Activated naive CD4-positive, alpha-beta T cell treated with Interleukin-2 at 50 U/mL for 16 hours (primary cell): ENCODE results near the gene CCDC192.
A peak's percentile ranks its signal among the peaks of the same experiment; 100 is the strongest.
"Not testable (repeated sequence)": the region's sequence is repeated elsewhere in the genome, so short reads cannot be mapped to it uniquely, and the experiment has no call there.

Experiments used
- DNase-seq: peaks from one replicate; pipeline ENCODE4 v3.0.0-alpha.2; 2020

Gene CCDC192

DNA sequence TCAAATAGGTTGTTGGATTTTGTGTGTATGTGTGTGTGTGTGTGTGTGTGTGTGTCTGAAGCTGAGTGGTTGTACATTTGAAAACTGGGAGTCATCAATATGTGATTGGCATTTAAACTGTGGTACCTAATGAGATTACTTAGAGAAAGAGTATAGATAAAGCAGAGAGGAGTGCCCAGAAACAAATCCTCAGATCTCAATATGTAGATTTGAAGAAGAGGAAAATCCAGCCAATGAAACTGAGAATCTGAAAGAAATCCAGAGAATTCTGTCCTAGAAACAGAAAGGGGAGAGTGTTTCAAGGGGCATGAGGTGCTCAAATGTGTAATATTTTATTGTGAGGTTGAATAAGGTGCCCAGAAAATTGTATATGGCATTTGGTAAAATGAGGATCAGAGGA lies 66.2 kb downstream of the CCDC192 start:
- no peak for DNase-seq

DNA sequence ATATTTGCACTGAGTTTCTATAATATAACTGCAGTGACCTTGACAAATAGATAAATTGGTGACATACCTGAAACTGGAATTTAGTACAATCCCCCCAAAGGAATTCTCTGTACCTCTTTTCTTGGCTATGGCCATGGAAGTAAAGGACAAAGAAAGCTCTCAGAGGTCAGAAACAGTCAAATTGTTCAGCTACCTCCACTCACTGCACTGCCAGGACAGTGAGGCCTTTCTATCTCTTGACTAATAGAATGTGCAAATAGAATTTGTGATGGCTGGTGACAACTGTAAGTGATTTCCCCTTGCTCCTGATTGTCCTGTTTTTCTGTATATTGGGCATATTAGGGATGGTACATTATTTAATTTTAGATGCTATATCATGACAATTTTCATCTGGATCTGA lies 67.1 kb downstream of the CCDC192 start:
- no peak for DNase-seq

DNA sequence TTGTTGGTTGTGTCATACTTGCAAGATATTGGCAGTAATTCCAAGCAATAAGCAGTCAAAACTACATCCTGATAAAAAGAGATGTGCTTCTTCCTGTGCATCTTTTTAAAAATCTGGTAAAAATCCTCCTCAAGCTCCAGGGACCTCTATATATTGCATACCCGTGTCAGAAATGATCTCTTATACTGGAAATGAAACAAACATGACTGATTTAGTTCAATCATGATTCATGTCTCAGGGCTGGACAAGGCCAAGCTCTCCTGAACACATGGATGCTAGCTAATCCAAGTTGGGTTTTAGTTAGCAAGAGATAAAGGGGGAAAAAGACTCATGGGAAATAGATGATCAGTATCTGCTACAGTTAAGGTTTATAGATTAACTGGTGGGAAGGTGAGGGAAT lies 69.3 kb downstream of the CCDC192 start:
- DNase-seq: no peak

DNA sequence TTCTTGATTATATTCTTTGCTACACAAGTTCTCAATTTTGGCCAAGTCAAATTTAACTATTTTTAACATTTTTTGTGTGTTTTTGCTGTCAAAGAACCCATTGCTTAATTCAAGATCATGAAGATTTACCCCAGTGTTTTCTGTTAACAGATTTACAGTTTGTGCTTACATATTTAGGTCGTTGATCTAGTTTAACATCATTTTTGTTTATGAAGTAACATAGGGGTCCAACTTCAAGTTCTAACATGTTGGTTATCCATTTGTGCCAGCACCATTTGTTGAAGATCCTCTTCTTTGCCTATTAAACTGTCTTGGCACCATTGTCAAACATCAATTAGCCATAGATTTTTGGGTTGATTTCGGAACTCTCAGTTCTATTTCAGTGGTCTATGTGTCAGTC lies 71.0 kb downstream of the CCDC192 start:
- no peak for DNase-seq

DNA sequence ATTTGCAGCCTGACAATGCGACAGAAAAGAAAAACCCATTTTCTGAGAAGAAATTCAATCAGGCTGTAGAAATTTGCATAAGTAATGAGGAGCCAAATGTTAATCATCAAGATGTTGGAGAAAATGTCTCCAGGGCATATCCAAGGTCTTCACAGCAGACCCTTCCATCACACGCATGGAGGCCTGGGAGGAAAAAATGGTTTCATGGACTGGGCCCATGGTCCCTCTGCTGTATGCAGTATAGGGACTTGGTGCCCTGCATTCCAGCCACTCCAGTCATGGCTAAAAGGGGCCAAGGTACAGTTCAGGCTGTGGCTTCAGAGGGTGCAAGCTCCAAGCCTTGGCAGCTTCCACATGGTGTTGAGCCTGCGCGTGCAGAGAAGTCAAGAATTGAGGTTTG lies 73.3 kb downstream of the CCDC192 start:
- no peak for DNase-seq

DNA sequence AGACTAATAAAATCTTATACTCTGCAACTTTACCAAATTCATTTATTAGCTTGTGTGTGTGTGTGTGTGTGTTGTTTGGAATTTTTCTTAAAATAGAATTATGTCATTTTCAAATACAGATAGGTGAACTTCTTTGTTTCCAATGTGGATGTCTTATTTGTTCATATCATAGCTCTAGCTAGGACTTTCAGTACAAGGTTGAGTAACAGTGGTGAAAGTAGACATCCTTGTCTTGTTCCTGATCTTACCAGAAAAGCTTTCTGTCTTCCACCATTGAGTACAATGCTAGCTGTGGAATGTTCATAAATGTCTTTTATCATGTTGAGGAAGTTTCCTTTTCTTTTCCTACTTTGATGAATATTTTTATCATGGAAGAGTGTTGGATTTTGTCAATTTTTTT lies 74.8 kb downstream of the CCDC192 start:
- no peak for DNase-seq

DNA sequence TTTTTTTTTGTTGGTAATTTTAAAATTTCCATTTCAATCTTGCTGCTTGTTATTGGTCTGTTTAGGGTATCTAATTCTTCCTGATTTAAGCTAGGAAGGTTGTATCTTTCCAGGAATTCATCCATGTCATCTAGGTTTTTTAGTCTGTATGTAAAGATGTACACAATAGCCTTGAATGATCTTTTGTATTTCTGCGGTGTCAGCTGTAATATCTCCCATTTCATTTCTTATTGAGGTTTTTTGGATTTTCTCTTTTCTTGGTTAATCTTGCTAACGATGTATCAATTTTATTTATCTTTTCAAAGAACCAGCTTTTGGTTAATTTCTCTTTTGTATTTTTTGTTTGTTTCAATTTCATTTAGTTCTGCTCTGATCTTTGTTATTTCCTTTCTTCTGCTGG lies 79.3 kb downstream of the CCDC192 start:
- not testable (repeated sequence) for DNase-seq

DNA sequence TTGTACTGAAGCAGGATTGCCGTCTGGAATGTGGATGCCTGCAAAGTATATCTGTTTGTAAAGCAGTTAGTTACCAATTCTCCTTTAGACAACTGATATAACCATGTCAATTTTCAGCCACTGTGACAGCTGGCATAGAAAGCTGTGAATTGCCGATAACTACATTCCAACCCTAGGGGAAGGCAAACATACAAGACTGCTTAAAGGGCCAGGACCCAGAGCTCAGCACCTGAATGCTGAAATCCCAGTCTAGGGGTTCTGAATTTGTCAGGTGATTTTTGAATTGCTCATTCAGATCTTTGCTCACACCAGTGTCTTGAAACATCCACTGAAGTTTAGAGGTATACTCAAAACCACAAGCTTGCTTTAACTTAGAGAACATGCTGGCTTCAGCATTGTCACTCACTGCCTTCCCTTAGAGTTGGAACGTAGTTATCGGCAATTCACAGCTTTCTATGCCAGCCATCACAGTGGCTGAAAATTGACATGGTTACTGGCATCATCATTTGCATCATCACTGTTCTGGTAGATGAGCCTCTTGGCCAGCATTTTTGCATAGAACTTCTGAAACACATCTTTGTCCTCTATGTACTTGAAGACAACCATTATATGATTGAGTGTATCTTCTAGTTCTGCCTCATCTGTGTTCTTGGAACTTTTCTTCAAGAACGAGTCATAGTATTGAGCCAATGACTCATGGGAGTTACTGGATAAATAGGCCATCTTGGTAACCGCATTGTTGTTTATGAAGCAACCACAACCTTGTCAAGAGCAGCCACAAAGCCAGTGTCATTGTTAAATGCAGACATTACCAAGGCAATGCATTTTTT lies 82.1 kb downstream of the CCDC192 start:
- peak; percentile 8 for DNase-seq

DNA sequence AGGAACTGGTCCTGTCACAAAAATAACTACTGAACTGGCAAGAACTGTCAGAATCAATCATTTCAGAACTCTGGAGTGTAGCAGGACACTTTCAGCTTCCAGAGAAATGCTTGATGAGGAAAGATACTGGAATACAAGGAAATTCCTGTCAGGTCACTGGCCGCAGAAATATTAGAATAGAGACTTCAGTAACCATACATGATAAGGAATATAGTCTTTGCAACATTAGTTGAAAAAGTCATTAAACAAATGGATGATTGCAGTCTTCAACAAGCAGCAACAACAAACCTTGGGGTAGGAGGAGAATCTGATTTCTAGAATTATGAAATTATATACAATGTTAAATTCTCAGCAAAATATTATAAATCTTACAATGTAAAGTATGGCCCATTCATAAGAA lies 88.2 kb downstream of the CCDC192 start:
- DNase-seq: no peak

DNA sequence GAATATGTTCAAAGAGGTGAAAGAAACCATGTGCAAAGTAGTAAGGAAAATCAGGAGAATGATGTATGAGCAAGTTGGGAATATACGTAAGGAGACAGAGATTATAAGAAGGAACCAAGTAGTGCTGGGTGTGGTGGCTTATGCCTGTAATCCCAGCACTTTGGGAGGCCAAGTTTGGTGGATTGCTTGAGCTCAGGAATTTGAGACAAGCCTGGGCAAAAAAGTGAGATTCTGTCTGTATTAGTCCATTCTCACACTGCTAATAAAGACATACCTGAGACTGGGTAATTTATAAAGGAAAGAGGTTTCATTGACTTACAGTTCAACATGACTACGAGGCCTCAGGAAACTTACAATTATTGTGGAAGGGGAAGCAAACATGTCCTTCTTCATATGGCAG lies 88.7 kb downstream of the CCDC192 start:
- DNase-seq: not testable (repeated sequence)

DNA sequence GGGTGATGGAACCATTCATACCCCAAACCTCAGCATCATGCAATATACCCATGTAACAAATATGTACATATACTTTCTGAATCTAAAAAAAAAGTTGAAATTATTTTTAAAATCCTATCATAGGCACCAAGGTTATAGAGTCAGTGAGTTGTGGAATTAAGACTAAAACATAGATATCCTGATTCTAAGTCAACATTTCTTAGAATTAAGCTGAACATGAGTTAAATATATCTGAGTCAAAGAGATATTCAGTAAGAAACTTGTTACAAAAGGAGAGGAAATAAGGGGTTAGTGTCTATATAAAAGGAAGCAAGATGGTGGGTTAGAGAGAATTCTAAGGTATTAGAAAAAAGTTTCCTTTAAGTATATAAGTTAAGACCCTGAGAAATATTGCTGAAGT lies 89.9 kb downstream of the CCDC192 start:
- DNase-seq: no peak

DNA sequence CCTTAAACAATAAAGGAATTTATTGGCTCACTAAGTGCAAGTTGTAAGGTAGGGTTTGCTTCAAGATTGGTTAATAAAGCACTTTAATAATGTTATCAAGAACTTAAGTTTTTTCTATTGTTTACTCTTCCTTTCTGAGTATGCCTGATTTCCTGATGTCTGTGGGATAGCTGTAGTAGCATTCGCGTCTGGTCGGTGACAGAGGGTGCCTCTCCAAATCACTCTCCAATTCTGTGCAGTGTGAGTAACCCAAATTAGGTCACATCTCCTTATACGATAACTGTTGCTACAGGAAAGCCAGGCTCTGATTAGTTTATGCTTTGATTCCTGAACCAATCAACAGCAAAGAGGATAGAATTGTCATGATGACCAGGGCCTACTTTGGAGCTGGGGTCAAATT lies 90.7 kb downstream of the CCDC192 start:
- no peak for DNase-seq

DNA sequence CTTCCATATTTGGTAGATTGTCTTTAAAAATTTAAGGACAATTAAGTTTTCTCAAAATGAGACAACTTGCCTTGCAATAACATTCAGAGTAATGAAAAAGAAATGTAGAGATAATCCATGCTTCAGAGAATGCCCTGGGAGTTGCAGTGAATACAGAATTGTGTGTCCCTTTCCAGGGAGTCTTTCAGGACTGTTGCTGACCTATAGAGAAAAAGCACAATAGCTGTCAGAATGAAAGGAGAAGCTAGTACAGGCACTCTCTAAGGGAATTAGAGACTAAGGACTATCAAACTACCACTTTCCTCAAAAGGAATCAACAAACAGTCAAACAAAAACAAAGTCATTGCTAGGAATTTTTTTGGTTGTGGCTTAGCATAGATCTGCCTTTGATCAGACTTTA lies 93.0 kb downstream of the CCDC192 start:
- no peak for DNase-seq

DNA sequence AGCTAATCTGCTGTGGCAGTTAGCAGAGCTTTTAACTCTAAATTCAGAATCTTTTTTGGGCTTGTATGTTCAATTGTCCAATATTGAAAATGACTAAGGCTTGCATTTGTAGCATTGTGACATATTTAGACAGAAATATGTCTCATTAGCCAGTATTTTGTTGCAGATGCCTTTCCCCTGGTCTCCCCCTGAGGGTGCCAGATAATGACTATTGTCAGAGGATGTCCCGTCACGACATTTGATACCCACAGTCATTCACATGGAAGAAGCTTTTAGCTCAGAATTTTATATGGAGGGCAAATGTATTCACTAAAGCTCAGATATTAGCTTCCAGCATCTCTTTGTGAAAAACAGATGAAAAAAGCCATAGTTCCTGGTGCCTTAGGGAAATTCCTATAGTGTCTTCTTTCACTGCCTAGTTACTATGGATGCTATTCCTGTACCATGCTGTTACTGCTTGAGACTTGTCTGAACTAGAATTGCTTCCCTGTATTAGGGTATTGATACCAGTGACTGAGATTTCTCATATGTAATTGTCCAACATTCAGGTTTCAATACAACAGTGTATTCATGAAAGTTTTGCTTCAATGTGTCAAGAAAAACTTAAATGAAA lies 96.2 kb downstream of the CCDC192 start:
- no peak for DNase-seq

DNA sequence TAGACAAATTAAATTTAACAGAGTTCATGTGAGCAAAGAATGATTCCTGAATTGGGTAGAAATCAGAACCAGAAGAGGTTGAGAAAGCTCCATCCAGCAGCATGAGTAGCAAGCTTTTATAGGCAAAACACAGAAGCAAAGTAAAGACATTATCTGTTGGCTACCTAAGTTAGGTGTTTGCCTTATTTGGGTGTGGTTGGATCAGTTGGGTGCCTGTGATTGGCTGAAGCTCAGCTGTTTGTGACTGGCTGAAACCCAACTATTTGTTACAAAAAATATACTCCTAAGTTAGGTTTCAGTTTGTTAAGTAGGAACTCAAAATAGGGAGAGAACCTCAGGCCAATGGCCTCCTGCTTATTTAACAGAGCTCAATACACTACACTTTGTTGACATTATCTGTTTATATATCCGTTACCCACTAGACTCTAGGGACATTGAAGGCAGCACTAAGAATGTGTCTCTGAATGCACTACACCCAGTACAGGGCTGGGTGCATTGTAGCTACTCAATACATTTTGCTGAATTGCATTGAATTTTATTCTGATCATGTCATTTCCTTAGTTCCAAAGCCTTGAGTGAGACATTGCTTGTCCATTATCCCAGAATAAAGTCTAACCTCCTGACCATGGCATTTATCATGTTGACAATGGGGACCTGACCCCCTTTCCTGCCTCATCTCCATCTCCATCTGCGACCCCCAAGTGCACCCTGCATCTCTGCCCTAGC lies 98.7 kb downstream of the CCDC192 start:
- DNase-seq: no peak

DNA sequence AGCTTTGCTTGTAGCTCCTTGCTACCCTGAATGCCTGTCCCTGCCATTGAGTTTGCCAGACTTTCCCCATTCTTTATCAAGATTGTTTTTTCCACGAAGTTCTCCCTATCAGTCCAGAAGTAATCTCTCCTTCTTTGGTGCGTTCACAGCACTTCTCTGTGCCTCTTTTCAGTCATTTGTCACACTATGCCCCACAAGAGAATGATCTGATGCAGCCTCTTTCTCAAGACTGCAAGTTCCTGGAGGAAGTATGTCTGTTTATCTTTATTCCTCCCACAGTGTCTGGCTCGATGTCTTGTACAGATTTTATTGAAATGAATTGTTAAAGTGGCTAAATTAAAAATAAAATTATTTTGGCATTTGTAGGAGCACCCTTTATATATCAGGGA lies 99.3 kb downstream of the CCDC192 start:
- no peak for DNase-seq

DNA sequence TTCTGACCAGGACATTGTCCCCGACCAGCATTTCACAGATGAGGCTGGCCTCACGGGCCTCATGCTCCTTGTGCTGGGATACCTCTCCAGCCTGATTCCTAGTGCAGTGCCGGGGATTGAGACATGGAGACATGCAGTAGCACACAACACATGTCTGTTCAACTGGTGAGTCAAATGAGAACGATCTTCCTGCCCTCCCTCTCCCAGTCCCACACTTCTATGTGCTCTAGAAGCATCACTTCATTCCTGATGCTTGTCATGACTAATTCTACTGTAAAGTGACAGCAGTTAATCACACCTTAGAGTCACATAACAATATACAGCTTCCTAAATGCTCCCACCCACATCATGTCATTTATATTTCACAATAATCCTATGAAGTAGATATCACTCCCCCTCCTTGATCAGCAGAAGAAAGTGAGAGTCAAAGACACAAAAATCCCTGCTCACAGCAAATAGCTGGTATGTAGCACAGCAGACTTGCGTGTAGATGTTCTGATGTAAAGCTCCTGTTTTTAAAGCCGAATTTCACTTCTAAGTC lies 101.8 kb downstream of the CCDC192 start:
- no peak for DNase-seq

DNA sequence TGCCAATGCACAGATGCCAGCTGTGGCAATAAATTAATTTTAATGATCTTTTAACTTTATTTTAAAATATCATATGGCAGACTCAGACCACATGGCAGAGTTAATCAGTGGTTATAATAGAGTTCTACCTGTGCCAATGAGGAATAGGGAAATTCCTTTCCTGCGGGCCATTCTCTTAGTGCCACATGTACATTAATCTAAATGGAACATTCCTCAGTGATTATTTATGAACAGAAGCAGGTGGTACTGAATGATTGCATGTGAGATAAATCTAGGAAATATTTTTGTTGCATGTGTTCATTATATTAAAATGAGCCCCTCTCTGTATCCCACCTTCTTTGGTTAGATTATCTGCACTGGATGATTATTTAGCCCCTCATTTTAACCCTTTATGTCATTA lies 102.3 kb downstream of the CCDC192 start:
- no peak for DNase-seq

DNA sequence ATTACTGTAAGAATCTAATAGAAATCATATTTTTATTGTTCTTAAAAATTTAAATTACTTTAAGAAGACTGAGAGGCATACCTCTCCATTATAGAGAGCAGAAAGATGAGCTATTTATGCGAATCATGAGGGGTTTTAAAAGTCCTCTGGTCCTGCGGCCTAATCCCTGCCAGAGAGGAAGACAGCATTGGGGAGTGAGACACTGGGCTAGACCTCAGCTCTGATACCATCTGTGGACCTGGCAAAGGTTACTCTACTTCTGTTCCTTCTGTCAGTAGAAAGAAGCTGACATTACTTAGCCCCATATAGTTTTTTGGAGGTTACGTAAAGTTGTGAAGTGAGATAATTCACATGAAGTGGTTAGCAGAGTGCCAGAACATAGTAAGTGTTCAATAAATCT lies 103.6 kb downstream of the CCDC192 start:
- no peak for DNase-seq

DNA sequence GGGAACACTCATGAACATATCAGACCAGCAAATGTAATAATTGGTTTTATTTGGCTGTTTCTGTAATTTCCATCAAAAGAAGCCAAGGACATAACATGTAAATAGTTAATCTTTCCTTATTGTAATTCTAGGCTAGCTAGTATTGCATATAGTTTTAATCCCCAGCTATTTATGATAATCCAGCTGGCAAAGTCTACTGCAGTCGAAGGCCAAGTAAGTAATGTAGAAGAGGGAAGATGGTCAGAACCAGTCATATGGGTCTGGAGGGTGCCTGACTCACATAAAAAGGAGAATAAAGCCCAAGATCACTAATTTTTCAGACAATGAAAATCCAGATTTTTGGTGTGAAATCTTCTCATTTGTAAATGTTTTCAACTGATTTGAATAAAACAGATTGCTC lies 106.3 kb downstream of the CCDC192 start:
- no peak for DNase-seq

DNA sequence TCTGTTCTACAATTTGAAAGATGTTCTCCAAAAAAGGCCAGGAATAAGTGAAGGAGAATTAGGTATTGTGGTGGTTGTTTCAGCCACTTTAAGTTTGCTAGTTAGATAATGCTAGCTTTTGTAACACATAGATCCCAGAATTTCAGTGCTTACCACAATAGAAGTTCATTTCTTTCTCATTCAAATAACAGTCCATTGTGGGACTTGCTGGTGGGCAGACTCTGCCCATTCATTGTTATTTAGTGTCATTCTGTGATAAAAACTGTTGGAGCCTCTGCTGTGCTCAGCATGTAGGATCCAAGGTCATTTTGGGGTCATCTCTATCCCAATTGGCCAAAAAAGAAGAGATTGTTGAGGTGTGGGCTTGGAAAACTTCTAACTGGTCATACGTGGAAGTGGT lies 106.8 kb downstream of the CCDC192 start:
- DNase-seq: no peak

DNA sequence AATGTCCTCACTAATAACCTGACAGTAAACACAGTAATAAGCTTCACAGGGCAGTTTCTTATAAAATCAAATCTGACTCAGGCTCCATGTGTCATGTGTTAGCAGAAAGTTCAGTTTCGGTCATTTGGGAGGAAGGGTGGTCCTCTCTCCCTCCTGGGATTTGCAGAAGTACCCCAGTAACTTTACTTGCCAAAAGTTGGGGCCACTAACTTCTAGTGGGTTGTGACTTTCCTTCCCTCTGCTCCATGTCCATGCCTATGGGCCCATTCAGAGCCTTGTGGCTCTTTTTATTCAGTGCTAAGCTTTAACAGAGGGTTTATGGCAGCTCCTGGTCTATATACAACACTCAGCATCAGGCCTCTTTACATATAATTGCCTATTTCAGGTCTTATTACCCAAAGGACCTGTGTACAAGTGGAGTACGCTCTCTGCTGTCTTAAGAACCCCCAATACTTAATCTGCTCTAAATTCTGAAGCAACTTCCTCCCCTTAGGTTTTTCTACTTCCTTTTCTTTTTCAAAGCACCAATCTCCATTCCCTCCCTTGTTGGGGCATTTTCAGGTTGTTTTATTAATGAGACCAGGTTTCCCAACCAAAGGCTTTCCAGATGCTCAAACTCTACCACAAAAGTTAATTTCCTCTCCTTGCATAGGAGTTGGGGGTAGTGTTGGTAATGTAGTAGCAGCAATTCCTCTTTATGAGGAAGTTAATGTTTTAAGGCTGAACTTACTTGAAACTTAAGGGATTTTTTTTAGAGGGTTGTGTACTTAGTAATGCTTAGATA lies 107.7 kb downstream of the CCDC192 start:
- DNase-seq: no peak

DNA sequence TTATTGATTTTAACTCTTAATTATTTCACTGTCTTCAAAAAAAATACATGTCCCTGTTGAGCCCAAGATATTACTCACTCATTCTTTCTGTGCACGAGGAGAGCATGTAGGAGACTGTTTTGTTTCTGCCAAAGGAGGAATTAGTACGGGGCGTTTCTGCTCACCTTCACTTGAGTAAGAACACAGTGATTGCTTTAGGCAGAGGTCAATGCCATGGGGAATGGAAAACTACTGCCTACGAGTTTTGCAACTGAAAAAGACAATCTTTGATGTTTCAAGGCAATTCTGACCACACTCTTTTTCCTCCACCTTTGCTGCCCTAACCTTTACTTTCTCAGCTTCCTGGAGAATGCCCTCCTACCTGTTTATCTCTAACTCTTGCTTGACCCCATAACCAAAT lies 109.4 kb downstream of the CCDC192 start:
- DNase-seq: no peak
